HG02763 (cell line): ENCODE data around the gene GLRA1.
"Not testable (repeated sequence)": the region's sequence is repeated elsewhere in the genome, so short reads cannot be mapped to it uniquely, and the experiment has no call there.

Experiments
- ATAC-seq: cut with Tn5 transposase; IDR thresholded peaks from one replicate; pipeline ENCODE4 v1.9.1; 2021; ENCODE audit warnings: mild to moderate bottlenecking, moderate library complexity; ENCODE audit not compliant: unreplicated experiment

The GLRA1 gene

GRCh38 chr5:151886546-151887275 is 37.9 kb downstream of the GLRA1 start:
- ATAC-seq, result no peak

- ATAC-seq, result no peak
Measured at GRCh38 chr5:151885138-151885908, 39.3 kb downstream of the GLRA1 start.

DNA sequence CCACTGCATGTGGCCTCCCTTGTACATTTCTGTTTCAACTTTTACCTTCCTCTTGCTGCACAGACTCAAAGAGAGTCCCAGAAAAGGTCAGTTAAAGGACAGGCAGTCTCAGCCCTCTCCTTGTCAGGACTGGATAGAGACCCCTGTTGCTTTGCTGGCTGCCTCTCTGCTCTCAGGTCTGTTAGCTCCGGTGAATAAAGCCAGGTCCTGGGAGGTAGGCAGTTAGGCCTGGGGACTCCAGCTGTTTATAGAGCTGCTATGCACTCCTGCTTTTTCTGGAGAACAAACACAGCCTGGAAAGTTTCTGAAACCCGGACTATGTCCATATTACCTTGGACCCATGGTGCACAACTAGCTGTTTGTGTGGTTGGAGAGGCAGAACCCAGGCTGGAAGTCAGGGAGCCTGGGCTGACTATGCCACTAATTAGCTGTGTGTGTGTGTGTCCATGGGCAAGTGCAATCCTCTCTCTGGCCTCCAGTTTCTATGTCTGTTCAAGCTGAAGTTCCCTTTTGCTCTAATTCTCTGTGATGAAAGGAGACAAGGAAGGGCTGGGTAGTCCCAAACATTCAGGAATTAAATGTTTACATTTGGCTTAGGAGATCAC is 42.9 kb downstream of the GLRA1 start:
- no peak for ATAC-seq

DNA sequence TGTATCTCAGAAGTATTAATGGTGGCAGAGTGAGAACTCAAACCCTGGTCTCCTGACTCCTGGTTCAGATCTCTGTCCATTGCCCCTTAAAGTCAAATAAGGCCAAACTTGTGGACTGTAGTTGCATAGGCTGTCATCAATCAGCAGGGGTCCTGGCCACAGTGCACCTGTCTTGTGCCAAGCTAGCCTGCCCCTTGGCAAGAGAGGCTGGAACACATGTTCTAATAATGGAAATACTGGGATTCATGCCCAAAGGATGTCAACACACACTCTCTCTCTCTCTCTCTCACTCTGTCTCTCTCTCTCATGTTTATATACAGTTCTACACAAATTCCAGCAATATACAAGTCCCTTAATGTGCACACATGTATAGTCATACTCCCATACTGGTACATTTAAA is 44.3 kb downstream of the GLRA1 start:
- ATAC-seq, result no peak

- no peak for ATAC-seq
Measured at GRCh38 chr5:151873701-151874100, 51.0 kb downstream of the GLRA1 start.

GRCh38 chr5:151872701-151873100 is 52.0 kb downstream of the GLRA1 start:
- ATAC-seq, result no peak

DNA sequence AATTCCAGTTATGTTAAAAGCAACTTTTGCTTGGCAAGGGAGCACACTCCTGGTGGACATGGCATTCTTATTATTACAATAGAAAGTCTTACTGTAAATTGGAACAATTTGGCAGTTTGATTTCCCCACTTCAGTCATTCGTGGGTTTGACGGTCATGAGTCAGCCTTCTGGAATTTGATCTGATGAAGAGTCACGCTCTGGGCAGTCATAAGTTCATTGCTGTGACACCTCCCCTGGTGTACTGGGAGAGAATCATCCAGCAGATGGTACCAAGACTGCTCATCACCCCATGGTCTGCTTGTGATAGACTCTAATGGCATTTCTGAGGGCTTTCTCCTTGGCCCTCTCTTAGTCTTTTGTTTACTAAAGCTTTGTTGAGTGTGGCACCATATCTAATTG is 53.8 kb downstream of the GLRA1 start:
- no peak for ATAC-seq

- ATAC-seq, result no peak
Measured at GRCh38 chr5:151870271-151870670, 54.4 kb downstream of the GLRA1 start.

GRCh38 chr5:151869843-151870242 is 54.8 kb downstream of the GLRA1 start:
- ATAC-seq, result no peak

GRCh38 chr5:151868451-151868850 is 56.2 kb downstream of the GLRA1 start:
- ATAC-seq, result no peak

- no peak for ATAC-seq
Measured at GRCh38 chr5:151864061-151864748, 60.4 kb downstream of the GLRA1 start.

DNA sequence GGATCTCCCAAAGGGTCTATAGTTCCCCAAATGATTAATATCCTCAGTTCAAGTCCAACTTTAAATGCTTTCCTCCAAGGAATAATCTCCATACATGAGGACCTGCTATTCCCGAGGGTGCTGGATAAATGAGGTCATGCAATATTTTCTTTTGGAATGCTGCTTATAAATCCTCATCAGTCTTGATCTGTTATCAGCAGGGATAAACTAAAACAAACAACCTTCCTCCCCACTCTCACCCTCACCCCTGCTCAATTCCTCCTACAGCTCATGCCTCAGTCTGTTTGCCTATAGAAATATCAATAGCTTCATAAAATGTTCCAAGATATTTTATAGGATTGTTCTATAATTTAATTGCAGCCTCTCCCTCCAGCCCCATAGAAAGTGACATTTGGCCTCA is 61.1 kb downstream of the GLRA1 start:
- no peak for ATAC-seq

- no peak for ATAC-seq
Measured at GRCh38 chr5:151862811-151863472, 61.7 kb downstream of the GLRA1 start.

DNA sequence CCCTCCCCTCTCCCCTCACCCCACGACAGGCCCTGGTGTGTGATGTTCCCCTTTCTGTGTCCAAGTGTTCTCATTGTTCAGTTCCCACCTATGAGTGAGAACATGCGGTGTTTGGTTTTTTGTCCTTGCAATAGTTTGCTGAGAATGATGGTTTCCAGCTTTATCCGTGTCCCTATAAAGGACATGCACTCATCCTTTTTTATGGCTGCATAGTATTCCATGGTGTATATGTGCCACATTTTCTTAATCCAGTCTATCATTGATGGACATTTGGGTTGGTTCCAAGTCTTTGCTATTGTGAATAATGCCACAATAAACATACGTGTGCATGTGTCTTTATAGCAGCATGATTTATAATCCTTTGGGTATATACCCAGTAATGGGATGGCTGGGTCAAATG is 63.8 kb downstream of the GLRA1 start:
- ATAC-seq, result not testable (repeated sequence)

DNA sequence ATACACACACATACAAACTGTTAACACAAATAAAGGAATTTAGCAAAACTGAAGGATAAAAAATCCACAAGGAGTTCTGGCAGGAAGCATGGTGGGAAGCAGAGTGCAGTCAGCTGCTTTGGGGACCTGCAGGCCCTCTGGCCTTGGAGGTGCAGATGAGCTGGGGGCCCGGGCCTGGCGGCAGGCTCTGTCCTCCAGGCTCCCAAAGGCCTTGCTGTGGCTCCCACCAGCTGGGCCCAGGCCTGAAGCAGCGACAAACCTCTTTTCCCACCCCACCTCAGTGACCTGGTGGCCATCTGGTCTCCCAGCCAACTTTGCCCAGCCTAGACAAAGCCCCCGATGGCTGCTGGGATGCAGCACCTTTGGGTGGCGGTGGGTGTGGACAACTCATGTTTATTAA is 67.8 kb downstream of the GLRA1 start:
- ATAC-seq, result no peak

DNA sequence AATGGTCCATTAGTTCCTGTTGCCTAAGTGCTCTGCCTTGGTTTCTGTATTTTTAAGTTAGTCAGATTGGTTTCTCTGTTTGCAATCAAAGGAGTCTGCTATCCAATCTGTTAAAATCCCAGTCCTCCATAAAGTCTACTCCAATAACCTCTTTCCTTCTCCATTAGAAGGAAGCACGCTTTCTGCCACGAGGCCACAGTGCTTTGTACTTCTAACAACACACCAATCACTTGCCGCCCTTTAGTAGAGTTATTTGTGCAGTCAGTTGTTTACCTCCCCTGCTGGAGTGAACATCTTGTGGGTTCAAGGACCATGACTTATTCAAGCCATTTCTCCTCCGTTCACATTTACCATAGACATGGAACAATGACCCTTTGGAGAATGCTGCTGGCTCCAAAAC is 69.0 kb downstream of the GLRA1 start:
- ATAC-seq, result no peak

DNA sequence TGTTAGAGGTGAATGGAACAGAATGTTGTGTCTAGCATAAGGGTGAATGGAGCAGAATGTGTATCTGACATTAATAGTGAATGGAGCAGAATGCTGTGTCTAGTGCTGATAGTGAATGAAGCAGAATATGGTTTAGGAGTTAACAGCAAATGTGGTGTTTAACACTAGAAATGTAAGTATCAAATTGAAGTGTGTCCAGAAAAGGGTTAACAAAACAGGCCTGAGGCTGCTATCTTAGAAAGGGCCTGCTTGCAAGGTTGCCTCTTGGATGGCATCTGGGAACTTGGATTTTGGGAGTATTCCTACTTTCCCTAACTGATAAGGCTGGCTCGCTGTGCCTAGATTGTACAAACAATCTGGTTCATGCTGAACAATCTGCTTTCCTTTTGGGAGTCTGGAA is 76.8 kb downstream of the GLRA1 start:
- no peak for ATAC-seq

DNA sequence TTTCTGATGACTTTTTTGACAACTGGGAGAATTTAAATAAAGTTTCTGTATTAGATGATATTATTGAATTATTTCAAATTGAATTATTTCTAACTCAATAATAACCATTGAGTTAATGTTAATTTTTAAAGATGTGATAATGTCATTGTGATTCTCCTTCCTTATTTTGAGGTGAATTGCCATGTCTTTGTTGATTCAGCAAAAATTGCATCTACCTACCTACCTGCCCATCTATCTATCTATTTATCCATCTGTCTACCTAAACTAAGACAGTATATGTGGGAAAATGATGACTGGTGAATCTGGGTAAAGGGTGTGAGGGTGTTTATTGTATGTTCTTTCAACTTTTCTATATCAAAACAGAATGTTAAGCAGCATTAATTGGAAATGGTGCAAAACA is 77.9 kb downstream of the GLRA1 start:
- no peak for ATAC-seq

- ATAC-seq, result not testable (repeated sequence)
Measured at GRCh38 chr5:151832843-151833242, 91.8 kb downstream of the GLRA1 start.

DNA sequence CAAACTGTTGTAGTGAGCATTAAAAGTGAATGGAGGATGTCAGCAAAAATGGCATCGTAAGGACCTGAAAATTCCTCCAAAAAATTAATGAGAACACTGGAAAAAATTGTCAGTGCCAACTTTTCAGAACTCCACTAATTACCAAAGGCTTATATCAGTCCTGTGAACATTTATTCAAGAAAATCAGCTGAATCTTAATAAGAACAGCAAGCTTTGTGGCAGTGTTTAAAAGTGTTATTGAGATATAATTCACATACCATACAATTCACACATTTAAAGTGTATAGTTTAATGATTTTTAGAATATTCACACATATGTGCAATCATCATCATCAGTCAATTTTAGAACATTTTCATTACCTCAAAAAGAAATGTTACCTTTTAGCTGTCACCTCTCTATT is 95.3 kb downstream of the GLRA1 start:
- no peak for ATAC-seq

- ATAC-seq, result no peak
Measured at GRCh38 chr5:151825445-151825844, 99.2 kb downstream of the GLRA1 start.
